Measurements from ENCODE around the gene RGL1.
"Not testable (repeated sequence)": the region's sequence is repeated elsewhere in the genome, so short reads cannot be mapped to it uniquely, and the experiment has no call there.

RGL1 gene

GRCh38 chr1:183785921-183786320, 19.0 kb upstream of the RGL1 start:
- not testable (repeated sequence) for DNase-seq (ENCODE audit: low read depth)

DNA sequence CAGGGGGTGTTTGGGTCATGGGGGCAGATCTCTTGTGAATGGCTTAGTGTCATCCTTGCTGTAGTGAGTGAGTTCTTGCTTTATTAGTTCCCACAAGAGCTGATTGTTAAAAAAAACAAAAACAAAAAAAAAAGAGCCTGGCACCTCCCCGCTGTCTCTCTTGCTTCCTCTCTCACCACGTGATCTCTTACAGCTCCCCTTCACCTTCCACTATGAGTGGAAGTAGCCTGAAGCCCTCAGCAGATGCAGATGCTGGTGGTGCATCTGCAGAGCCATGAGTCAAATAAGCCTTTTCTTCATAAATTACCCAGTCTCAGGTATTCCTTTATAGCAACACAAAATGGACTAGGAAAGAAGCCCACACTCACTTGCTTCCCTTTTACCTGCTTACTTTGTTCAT, 17.2 kb upstream of the RGL1 start:
- DNase-seq (ENCODE audit: low read depth): no peak

GRCh38 chr1:183791319-183791718, 13.6 kb upstream of the RGL1 start:
- no peak for DNase-seq (ENCODE audit: low read depth)

GRCh38 chr1:183792300-183792699, 12.6 kb upstream of the RGL1 start:
- DNase-seq (ENCODE audit: low read depth): no peak

DNA sequence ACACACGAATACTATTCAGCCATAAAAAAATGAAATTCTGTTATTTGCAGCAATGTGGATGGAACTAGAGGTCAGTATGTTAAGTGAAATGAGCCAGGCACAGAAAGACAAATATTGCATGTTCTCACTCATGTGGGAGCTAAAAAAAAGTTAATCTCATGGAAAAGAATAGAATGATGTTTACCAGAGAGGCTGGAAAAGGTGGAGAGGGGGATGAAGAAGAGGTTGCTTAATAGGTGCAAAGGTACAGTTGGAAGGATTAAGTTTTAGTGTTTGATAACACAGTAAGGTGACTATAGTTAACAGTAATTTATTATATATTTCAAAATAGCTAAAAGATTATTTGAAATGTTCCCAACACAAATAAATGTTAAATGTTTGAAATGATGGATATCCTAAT, 10.8 kb upstream of the RGL1 start:
- no peak for DNase-seq (ENCODE audit: low read depth)

DNA sequence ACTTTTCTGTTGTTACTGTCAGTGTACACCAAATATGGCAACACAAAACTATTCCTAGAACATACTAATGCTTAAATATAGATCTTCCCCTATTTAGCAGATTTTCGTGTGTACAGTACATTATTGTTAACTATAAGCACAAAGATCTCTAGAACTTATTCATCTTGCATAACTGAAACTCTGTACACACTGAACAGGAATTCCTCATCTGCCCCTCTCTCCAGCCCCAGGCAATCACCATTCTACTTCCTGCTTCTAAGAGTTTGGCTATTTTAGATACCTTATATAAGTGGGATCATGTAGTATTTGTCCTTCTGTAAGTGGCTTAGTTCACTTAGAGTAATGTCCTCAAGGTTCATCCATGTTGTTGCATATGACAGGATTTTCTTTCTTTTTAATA, 4.5 kb upstream of the RGL1 start:
- no peak for DNase-seq (ENCODE audit: low read depth)

GRCh38 chr1:183801649-183802048, 3.3 kb upstream of the RGL1 start:
- no peak for DNase-seq (ENCODE audit: low read depth)

DNA sequence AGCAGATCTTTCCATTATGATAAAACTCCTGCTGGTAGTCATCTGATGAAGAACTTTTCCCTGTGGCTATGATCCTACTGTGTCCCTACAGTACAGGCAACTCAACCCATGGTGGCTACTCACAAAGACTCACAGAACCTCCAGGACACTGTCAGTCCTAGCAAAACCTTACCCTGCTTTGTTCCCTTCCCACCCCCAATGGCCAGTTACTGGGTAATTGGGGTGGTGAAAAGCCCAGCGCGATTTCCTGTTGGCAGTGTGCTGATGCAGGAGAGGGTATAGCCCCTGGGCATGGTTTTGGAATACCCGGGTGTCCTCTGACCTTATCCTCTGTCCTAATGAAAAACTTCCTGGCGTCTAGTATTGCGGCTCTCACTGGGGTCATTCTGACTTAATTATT, 533 bp upstream of the RGL1 start:
- no peak for DNase-seq (ENCODE audit: low read depth)

DNA sequence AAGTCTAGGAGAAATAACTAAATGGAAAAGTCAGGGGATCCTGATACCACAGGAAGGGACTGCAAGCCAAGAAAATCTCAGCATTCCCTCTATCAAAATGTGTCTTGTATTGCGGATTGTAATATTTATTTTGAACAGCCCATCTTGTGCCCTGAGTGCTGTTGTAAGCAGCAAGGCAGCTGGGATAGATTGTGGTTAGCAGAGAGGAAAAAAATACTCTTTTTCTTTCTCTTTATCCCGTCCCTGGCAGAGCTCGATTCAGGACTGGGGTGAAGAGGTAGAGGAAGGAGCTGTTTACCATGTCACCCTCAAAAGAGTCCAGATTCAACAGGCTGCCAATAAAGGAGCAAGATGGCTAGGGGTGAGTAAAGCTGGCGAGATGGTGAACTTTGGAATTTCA, 1.2 kb downstream of the RGL1 start:
- DNase-seq (ENCODE audit: low read depth): no peak

- DNase-seq (ENCODE audit: low read depth): no peak
These were observed 1.8 kb downstream of the RGL1 start for GRCh38 chr1:183806675-183807074.

DNA sequence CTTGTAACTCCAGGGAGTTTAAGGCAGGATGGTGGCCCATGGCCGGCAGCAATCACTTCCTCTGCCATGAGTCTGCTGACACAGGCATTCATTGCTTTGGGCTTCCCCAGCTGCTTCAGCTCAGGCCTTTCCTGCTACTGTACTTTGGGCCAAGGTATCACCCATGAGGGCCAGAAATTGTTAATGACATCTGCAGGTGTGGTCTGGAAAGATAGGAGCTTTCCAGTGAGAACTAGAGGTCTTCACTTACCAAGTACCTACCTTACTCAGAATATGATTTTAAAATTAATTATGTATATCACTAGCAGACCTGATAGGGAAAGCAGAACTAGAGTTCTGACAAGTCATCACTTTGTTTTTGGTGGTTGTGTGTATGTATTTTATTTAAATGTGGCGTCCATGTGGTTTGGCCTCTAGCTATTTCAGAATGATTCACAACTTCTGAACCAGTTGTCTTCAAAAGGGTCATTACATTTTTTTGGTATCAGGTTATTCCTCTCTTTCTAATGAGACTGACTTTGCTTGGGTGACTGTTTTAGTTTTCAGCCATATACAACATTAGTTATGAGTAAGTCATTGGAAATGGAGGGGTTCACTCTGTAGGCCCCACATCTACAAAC, 2.7 kb downstream of the RGL1 start:
- no peak for DNase-seq (ENCODE audit: low read depth)

DNA sequence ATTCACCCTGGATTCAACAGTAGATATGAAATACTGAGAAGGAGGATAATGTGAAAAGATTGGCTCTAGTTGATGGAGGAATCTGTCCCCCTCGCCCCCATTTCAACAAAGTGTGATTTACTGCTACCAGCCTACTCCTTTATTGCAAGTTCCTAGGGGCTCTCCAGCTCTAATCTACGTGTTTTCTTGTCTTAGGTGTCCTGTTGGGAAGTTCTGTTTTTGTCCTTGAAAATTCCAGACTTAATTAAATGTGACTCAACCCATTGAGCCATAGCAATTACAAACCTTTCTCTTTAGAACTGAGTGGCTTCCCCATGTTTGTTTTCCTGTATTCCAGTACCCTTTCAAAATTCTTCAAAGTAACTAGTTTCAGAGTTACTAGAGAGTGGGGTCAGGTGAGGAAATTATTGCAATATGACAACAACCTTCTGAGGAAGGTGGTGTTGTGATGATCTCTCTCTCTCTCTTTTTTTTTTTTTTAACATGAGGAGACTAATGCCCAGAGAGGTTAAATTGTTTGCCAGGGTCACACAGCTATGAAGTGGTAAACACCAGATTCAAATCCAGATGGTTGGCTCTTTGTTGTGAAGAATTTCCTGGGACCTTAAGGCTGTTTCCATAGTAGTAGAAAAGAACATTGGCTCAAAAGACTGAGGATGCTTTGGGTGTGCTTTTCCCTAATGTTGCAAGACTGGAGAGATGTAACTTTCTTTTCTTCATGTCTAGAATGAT, 3.5 kb downstream of the RGL1 start:
- no peak for DNase-seq (ENCODE audit: low read depth)

DNA sequence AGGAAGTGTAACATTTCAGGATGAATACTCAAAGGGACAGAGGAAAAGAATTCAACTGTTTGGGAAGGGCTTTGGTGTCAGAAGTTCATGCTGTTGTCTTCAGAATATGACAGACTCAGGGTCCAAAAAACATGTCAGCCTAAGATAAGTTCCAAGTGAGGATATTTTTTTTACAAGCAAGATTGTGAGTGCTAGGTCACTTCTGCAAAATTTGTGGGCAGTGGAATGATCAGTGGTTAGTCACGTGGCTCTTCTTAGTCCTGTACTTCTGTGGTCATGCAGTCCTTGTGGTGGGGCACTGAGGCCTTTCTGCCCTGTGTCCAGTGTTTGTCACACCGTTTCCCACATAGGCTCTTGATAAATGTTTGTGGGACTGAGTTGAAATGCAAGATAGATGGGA, 5.2 kb downstream of the RGL1 start:
- DNase-seq (ENCODE audit: low read depth): no peak

GRCh38 chr1:183810756-183811544, 6.0 kb downstream of the RGL1 start:
- DNase-seq (ENCODE audit: low read depth): no peak

DNA sequence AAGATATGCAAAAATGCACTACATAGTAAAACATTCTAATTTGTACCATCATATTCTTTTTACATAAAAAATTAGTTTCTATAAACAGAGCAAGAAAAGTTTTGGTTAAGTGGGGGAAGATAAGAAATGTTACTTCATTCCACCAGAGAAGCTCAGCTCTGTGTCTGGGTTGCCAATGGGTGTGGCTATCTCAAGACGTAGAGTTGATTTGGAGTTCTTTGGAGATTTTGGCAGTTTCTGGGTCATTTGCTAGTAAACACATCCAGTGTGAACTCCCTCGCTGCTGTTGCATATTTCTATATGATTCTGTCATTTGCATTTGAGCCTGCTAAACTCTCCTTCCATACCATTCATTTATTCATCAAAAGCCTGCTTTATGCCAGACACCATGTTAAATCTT, 7.2 kb downstream of the RGL1 start:
- DNase-seq (ENCODE audit: low read depth): no peak

DNA sequence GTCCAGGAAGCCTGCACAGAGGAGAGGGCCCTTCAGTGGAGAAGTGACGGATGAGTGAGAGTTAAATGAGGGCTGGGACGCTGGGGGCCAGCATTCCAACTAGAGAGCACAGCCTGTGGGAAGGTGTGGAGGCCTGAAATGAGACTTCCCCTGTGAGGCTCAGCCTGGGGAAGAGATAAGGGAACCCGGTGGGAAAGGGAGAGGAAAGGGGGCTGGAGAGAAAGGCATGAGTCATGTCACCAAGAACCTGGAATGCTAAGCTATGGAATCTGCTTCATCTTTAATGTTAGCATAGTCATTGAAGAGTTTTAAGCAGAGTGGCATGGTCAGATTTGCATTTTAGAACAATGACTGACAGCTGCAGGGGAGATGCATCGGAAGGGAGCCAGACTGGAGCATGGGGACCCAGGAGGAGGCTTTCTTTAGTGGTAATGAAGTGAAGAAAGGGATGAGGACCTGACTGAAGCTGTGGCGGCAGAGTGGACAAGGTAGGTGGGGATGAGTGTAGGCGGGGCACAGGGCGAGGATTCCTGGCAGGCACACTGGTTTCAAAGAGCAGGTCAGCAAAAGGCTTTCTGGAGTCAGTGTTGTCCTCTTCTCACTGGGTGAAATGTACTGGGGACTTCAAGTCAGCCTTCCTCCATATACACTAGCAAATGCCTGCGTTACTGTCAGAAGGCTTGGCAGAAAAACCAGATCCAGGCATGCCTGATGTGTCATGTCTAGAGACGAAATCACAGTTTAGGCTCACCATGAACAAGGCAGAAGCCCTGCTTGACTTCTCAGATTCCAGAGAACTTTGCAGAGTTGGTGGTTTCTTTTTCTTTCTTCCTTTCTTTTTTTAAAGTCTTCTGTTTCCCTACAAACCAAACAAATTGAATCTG, 8.0 kb downstream of the RGL1 start:
- no peak for DNase-seq (ENCODE audit: low read depth)

DNA sequence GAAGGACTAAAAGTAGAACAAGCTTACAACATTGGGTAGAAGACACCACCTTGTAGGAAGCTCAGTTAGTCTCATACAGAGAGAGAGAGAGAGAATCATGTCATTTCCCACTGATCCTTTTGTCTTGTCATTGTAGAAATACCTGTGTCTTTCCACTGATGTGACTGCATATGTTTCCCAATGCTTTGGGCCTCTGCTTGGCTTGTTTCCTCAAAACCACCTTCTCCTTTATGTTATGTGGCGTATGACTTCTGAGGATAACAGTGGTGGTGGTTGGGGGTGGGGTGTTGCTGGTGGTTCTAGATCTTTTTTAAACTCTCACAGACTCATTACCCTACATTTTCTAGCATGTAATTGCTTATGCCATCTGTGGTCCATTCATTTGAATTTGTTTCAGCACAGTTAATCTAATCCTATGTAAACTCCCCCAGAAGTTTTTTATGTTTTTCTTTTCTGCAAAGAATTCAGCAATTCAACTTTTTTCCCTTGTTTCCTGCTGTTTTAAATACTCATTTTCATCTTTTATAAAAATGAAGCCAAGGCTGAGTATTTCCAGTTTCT, 9.3 kb downstream of the RGL1 start:
- no peak for DNase-seq (ENCODE audit: low read depth)

GRCh38 chr1:183816110-183816509, 11.2 kb downstream of the RGL1 start:
- no peak for DNase-seq (ENCODE audit: low read depth)

- DNase-seq (ENCODE audit: low read depth): no peak
These were observed 12.8 kb downstream of the RGL1 start for GRCh38 chr1:183817576-183818288.

GRCh38 chr1:183819059-183819458, 14.1 kb downstream of the RGL1 start:
- no peak for DNase-seq (ENCODE audit: low read depth)

DNA sequence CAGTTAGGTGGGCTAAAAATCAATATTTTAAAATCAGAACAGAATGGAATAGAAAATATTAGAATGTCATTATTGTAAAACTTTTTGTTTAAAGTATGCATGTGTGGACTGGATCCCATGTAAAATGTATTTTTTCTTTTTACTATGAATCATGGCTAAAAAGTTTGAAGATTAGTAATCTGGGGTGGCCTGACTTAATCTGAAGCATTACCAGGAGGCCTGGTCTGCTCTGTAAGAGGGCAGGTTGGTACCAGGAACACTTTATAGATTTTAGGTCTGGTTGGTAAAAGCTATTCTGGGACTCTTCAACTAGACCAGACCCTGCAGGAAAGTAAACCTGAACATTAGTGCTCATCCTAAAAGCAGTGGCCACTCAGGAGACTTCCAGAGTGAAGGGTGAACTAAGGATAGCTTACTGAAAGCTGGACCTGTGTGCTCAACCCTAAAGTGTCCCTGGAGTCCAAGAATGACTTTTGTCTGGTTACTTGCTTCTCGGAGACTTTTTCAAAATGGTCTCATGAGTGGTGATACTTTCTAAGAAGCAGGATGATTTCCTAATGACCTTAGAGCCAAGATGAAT, 16.5 kb downstream of the RGL1 start:
- DNase-seq (ENCODE audit: low read depth): no peak

Data from stimulated activated CD8-positive, alpha-beta memory T cell treated with anti-CD3 and anti-CD28 coated beads, Interleukin-15, amount 100 ng/mL, for 1 hour (primary cell).